Measurements from ENCODE around the gene MAPT. TPM values are rescaled to one million over a fixed set of nuclear protein-coding genes. Genes with fewer than 3 reads are reported as not detected.
A peak's percentile ranks its signal among the peaks of the same experiment; 100 is the strongest.

Gene MAPT
- total RNA-seq, 1 donor from 2014 or later = 0.28 TPM

DNA sequence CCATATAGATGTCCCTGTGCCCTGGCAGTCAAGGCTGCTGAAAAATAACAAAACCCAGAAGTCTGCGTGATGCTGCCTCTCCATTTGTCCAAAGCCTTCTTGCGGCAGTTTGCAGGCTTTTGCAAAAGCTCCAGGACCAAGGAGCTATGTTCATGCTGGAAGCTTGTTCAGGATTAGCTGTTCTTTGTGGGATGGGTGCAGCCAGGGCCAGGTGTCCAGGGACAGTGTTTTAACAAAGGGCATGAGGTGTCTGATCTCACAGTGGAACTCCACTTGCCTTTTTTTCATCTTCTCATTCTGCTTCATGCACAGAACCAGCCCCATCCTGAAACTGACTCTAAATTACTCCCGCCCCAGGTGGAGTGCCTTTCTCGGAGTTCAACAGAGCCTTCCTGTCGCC lies 73.0 kb downstream of the MAPT start:
- TF ChIP-seq CTCF (IDR thresholded peaks at IDR 0.05; ENCODE audit: unreplicated experiment) = no peak

DNA sequence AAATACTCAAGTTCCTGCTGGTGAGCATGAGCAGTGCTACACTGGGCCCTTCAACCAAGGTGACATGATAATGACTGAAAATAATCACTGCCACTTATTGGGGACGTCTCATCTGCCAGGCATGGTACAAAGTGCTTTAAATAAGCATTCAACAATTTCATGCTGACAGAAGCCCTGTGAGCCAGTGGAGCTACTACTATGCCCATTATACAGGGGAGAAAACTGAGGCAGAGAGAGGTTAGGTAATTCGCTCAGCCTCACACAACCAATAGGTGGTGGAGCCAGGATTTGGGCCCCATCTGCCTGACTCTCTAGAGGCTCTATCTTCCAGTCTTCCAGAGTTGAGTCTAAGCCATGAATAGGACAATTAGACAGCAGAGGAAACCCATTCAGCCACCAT lies 74.4 kb downstream of the MAPT start:
- Mint-ChIP-seq H3K27me3 (ENCODE audit: unreplicated experiment) (peaks cover 9% of the 10 kb centered on the region), H3K27ac (ENCODE audit: unreplicated experiment) (no peak overlapping the region), H3K4me1 (ENCODE audit: unreplicated experiment) (peaks cover 2% of the 10 kb centered on the region), H3K4me3 (ENCODE audit: unreplicated experiment) (no peak overlapping the region), H3K36me3 (ENCODE audit: low read depth, unreplicated experiment) (no peaks in the 10 kb centered on the region), H3K9me3 (ENCODE audit: unreplicated experiment) (no peaks in the 10 kb centered on the region)
- TF ChIP-seq CTCF (IDR thresholded peaks at IDR 0.05; ENCODE audit: unreplicated experiment) = no peak
- no peak for DNase-seq (ENCODE audit: low spot score)

More for the DNA sequence above, 73.0 kb downstream of the MAPT start:
- no peaks in the 10 kb centered on the region for H3K9me3 Mint-ChIP-seq (ENCODE audit: unreplicated experiment)
- peaks cover 8% of the 10 kb centered on the region for H3K27me3 Mint-ChIP-seq (ENCODE audit: unreplicated experiment)
- H3K4me3 Mint-ChIP-seq (ENCODE audit: unreplicated experiment) = no peak overlapping the region
- no peak for DNase-seq (ENCODE audit: low spot score)
- no peaks in the 10 kb centered on the region for H3K36me3 Mint-ChIP-seq (ENCODE audit: low read depth, unreplicated experiment)
- H3K27ac Mint-ChIP-seq (ENCODE audit: unreplicated experiment) = no peak overlapping the region
- H3K4me1 Mint-ChIP-seq (ENCODE audit: unreplicated experiment) = peaks cover 2% of the 10 kb centered on the region

- no peaks in the 10 kb centered on the region for H3K36me3 Mint-ChIP-seq (ENCODE audit: low read depth, unreplicated experiment)
- TF ChIP-seq CTCF (IDR thresholded peaks at IDR 0.05; ENCODE audit: unreplicated experiment) = no peak
- no peak for DNase-seq (ENCODE audit: low spot score)
- H3K9me3 Mint-ChIP-seq (ENCODE audit: unreplicated experiment) = no peaks in the 10 kb centered on the region
- H3K27me3 Mint-ChIP-seq (ENCODE audit: unreplicated experiment) = peaks cover 8% of the 10 kb centered on the region
- peaks cover 2% of the 10 kb centered on the region for H3K4me1 Mint-ChIP-seq (ENCODE audit: unreplicated experiment)
- H3K4me3 Mint-ChIP-seq (ENCODE audit: unreplicated experiment) = no peak overlapping the region
- no peak overlapping the region for H3K27ac Mint-ChIP-seq (ENCODE audit: unreplicated experiment)
Measured at GRCh38 chr17:45969726-45970125, 75.4 kb downstream of the MAPT start.

DNA sequence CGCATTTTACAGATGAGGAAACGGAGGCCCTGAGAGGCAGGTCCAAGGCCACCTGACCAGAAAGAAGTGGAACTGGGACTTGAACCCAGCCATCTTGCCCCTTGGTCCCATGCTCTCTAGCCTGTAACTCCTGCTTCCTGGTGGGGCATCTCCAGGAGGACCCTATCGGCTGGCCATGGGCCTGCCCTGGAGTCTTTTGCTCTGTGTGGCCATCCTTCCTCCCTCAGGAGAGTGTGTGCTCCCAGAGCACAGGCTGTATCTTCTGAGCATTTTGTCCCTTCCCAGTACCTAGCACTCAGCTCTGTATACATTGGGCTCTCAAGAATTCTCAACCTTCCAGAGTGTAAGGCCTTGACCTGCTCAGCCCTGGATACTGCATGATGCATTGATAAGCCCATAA lies 76.3 kb downstream of the MAPT start:
- Mint-ChIP-seq H3K4me3 (ENCODE audit: unreplicated experiment) (no peak overlapping the region), H3K4me1 (ENCODE audit: unreplicated experiment) (peaks cover 2% of the 10 kb centered on the region), H3K36me3 (ENCODE audit: low read depth, unreplicated experiment) (no peaks in the 10 kb centered on the region), H3K27ac (ENCODE audit: unreplicated experiment) (no peak overlapping the region), H3K9me3 (ENCODE audit: unreplicated experiment) (no peaks in the 10 kb centered on the region), H3K27me3 (ENCODE audit: unreplicated experiment) (peaks cover 9% of the 10 kb centered on the region)
- TF ChIP-seq CTCF (IDR thresholded peaks at IDR 0.05; ENCODE audit: unreplicated experiment) = no peak
- DNase-seq (ENCODE audit: low spot score) = no peak

DNA sequence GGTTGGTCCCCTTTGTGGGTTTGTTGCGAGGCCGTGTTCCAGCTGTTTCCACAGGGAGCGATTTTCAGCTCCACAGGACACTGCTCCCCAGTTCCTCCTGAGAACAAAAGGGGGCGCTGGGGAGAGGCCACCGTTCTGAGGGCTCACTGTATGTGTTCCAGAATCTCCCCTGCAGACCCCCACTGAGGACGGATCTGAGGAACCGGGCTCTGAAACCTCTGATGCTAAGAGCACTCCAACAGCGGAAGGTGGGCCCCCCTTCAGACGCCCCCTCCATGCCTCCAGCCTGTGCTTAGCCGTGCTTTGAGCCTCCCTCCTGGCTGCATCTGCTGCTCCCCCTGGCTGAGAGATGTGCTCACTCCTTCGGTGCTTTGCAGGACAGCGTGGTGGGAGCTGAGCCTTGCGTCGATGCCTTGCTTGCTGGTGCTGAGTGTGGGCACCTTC lies 77.4 kb downstream of the MAPT start:
- Mint-ChIP-seq H3K4me1 (ENCODE audit: unreplicated experiment) (peaks cover 2% of the 10 kb centered on the region), H3K27ac (ENCODE audit: unreplicated experiment) (no peak overlapping the region), H3K27me3 (ENCODE audit: unreplicated experiment) (peaks cover 8% of the 10 kb centered on the region), H3K36me3 (ENCODE audit: low read depth, unreplicated experiment) (no peaks in the 10 kb centered on the region), H3K9me3 (ENCODE audit: unreplicated experiment) (no peaks in the 10 kb centered on the region), H3K4me3 (ENCODE audit: unreplicated experiment) (no peak overlapping the region)
- TF ChIP-seq CTCF (IDR thresholded peaks at IDR 0.05; ENCODE audit: unreplicated experiment) = peak; percentile 11
- DNase-seq (ENCODE audit: low spot score) = no peak
